Mammary epithelial cell (primary cell): ENCODE data around the gene UBAC2.

Experiments used
- EZH2 ChIP-seq: IDR thresholded peaks from 2 replicates; pipeline ENCODE4 v1.6.1; 2012; ENCODE audit warnings: low read length, inconsistent platforms, borderline replicate concordance
- TF ChIP-seq, protein P1 (sequence below), 2 donors: IDR thresholded peaks in 1 of 2; conservative IDR thresholded peaks in 1 of 2; 2 replicates each; pipeline ENCODE4 v1.5.1; 2011 to 2012; ENCODE audit warnings: inconsistent platforms in 2 of 2, low read length in 2 of 2, mild to moderate bottlenecking in 2 of 2, control low read depth in 1 of 2, low read depth in 1 of 2; ENCODE audit not compliant: insufficient read depth in 1 of 2; ENCODE audit errors: extremely low read depth in 1 of 2

DNA sequence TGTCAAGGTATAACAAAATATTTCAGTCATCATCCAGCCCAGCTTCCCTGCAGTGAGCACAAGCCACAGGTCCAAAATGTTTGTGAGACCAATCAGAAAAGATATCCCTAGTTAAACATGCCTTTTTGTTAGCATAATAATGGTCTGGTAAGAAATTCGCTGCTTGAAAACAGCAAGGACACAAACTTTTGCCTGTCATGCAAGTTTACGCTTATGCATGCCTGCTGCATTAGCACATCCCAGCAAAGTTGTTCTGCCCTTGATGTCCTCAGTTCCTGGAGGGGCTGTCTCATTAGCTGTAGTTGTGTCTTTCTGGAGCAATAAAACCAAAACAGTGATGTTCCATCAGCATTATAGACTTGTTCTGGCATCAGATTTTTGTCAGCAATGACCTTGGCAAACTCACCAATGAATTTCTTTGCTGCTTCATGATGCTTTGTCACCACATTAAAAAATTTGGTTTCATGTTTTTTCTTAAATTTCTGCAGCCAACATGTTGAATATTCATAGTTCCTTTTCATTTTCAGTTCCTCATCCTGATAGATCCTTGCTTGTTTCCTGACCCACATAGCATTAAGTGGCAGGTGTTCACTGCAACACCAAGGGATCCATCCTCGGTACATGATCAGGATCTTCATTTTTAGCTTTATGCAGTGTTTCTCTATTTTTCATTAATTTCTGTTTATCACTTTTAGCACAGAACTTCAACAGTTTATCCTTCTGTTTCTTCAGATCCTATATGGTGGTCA lies 178.5 kb downstream of the UBAC2 start:
- no peak for TF ChIP-seq EZH2
- TF ChIP-seq, protein P1, sequence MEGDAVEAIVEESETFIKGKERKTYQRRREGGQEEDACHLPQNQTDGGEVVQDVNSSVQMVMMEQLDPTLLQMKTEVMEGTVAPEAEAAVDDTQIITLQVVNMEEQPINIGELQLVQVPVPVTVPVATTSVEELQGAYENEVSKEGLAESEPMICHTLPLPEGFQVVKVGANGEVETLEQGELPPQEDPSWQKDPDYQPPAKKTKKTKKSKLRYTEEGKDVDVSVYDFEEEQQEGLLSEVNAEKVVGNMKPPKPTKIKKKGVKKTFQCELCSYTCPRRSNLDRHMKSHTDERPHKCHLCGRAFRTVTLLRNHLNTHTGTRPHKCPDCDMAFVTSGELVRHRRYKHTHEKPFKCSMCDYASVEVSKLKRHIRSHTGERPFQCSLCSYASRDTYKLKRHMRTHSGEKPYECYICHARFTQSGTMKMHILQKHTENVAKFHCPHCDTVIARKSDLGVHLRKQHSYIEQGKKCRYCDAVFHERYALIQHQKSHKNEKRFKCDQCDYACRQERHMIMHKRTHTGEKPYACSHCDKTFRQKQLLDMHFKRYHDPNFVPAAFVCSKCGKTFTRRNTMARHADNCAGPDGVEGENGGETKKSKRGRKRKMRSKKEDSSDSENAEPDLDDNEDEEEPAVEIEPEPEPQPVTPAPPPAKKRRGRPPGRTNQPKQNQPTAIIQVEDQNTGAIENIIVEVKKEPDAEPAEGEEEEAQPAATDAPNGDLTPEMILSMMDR (conservative IDR thresholded peaks at IDR 0.05 in 1 of 2, IDR thresholded peaks at IDR 0.05 in 1 of 2; ENCODE audit: extremely low read depth in 1 of 2, insufficient read depth in 1 of 2, low read depth in 1 of 2, low read length in 2 of 2), result no peak
